ENCODE measurements around the gene CATSPERE.
"Not testable (repeated sequence)": the region's sequence is repeated elsewhere in the genome, so short reads cannot be mapped to it uniquely, and the experiment has no call there.

Gene CATSPERE

DNA sequence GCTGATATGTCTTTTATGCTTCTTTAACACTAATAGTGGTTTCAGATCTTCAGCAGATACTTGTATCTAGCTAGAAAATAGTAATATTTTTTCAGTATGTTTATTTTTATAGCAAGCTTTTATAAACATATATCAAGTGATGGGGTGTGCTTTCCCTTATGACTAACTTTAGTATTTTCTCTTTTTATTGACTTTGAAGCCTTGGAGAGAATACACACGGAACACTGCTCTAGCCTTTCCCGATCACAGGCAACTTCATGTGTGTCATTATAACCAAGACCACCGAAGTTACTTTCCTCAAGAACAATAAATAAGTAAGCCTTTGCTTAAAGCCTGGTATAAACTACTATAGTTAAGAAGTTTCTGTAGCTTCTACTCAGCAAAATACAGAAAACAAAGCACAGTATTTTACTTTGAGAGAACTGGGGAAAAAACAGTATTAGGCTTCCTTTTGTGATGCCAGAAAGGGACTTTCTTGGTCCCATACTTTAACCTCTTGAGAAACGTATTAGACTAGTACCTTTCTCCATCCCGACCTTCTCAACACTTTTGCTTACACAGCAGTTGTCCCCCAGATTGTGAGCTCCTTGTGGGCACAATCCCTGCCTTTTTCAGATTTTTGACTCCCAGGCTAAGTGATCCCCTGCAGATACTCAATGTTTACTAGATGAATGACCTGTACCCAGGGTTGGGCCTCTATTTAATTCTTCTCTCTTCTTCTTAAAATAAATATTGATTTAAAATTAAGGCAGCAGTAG lies 12.6 kb upstream of the CATSPERE start:
- DNase-seq (ENCODE audit: low spot score) = no peak

GRCh38 chr1:244449936-244450508 lies 11.1 kb upstream of the CATSPERE start:
- no peak for DNase-seq (ENCODE audit: low spot score)

DNA sequence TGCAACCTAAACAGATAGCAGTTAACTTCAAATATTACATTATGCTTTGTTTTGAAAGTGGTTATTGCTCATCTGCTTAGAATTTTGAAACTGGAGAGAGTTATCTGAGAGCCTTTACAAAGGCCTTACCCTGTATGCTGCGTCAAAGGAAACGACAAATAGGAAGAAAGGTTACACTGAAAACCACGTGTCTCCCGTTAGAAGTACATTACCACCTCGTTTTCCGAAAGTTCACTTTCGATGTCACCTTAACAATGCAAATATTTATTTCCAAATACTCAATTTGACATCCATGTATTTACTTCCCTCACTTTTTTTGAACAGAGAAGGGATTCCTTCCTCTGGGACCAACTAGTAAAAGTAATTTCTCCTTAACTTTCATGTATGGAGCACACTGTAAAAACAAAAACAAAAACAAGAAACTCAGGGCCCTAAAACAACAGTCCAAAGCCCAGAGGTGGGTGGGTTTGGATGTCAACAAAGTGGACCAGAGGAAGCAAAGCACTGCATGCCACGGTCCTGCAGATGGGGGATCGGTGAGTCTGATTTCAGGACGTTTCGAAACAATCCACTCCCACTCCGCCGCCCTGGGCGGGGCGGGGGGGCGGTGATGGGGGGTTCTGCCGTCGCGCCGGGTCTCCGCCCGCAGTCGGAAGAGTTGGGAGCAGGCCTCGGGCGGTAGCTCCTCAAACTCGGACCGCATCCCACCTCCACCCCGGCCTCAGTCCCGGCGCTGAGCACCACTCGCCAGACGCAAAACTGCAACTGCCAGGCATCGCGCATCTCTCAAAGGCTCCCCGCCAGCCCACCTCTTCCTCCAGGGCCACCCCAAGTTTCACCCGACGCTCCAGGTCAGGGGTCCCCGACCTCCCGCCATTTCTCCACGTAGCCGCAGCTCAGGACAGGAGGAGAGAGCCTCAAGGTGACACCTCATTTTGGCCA lies 10.2 kb upstream of the CATSPERE start:
- DNase-seq (ENCODE audit: low spot score) = peak; percentile 48

DNA sequence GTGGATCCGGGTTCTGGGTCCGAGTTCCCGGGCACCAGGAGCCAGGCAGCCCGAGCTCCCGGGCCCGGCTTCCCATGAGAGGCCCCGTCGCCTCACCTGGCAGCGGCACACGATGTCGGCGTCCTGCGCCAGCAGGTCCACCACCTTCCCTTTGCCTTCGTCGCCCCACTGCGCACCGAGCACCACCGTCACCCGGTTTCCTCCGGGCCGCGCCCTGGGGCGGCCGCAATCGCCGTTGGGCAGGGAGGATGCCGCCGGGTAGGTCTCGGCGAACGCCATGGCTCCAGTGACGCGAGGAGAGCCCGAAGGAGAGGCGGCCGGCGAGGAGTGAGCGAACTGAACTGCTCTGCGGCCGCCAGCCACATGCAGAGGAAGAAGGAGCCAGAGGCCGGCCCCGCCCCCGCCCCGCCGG lies 9.5 kb upstream of the CATSPERE start, which contains the start of gene ADSS2:
Gene ADSS2, minus strand, starts transcription at position 371 of the 412 bp plus-strand sequence. Its CDS starts 92 bp downstream, at position 279.
- no peak for DNase-seq (ENCODE audit: low spot score)

DNA sequence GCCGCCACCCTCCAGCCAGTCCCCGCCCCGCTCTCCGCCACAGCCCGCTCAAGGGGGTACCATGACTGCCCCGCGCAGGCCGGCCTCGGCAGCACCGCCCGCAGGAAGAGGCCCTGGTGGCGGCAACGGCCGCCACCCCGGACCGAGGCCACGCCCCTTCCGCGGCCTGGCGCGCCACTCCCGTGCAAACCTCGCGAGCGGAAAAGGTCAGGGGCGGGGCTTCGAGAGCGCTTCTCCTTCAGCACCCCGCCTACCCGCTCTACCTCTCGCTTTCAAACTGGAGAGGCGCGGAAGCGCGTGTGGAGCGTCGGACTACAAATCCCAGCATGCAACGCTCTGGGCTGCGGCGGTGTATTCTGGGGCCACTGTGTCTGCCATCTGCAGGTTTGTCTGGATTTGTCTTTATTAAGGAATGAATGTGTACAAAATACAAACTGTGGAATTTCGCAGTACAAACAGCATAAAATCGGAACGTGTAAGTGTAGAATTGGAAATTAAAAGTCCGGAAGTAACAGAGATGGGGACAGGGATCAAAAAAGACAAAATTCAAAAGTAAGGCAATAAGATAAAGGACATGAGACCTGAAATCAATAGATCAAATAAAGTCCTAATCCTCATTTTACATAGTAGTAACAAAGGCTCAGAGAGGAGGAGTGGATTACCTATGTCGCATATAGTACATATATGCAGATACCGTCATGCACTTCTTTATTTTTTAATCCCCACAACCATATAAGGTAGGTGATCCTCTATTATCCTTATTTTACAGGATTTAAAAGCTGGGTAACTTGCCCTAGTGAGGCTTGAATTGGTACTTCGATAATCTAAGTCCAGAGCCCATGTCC lies 8.9 kb upstream of the CATSPERE start:
- DNase-seq (ENCODE audit: low spot score) = peak; percentile 99

GRCh38 chr1:244454412-244454811 lies 6.7 kb upstream of the CATSPERE start:
- DNase-seq (ENCODE audit: low spot score) = no peak

DNA sequence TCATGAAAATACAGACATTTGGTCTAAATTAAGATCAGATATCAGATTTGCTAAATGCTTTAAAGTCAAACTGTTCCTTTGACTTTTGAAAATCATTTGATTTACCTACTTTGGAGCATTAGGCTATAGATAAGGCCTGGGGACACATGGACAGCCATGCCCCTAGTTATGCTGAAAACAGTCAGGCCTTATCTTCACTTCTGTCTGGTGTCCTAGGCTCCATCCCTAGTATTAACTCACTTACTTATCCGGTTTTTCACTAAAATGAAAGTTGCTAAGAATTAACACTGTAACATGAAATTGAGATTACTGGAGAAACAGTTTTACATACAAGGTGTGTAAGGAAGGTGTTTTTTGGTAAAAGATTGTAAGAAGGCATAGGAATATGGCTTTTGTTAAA lies 4.5 kb upstream of the CATSPERE start:
- peak; percentile 33 for DNase-seq (ENCODE audit: low spot score)

DNA sequence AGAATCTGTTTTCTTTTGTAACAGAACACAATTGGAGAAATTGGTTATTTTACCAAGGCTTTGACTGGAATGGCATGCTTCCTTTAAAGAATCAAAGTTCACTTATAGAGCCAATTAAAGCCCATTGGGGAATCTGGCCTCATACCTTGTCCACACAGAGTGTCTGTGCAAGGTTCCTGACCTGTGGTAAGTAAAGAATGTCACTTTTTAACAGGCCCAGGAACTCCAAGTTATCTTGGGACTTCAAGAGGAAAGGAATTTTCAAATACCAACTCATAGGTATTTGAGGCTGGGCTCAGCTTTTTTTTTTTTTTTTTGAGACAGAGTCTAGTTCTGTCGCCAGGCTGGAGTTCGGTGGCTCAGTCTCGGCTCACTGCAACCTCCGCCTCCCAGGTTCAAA lies 2.3 kb upstream of the CATSPERE start:
- DNase-seq (ENCODE audit: low spot score) = no peak

- no peak for DNase-seq (ENCODE audit: low spot score)
Observed at GRCh38 chr1:244460197-244460596, 876 bp upstream of the CATSPERE start.

GRCh38 chr1:244466724-244467123 lies 5.7 kb downstream of the CATSPERE start:
- DNase-seq (ENCODE audit: low spot score) = no peak

- DNase-seq (ENCODE audit: low spot score) = no peak
Observed at GRCh38 chr1:244473059-244473605, 12.1 kb downstream of the CATSPERE start.

DNA sequence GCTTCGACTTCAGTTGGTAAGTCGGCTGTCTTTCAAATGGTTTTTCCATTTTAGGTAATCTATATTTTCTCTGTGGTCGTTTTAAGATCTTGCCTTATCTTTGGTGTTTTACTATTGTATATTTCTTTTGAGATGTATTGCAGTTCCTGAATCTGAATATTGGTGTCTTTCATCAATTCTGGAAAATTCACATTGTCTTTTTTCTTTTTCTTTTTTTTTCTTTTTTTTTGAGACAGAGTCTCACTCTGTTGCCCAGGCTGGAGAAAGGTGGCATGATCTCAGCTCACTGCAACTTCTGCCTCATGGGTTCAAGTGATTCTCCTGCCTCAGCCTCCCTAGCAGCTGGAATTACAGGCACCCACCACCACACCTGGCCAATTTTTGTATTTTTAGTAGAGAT lies 23.9 kb downstream of the CATSPERE start:
- DNase-seq (ENCODE audit: low spot score) = not testable (repeated sequence)

DNA sequence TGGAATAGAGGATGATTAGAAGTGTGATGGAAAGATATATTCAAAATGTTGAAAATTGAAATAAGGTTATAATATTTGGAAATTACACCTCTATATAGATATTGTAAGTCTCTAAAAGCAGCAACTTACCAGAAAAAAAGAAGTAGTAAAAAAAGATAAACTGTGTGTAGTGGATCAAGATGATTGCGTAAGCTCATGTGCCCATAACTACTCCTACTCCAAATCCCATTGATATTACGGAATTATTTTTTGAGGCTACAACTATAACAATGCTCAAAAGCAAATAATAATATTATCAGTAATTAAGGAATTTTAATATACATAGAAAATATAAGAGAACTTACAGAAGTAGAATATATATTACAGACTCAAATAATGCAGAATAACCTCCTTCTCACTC lies 33.6 kb downstream of the CATSPERE start:
- no peak for DNase-seq (ENCODE audit: low spot score)

GRCh38 chr1:244496186-244496585 lies 35.1 kb downstream of the CATSPERE start:
- no peak for DNase-seq (ENCODE audit: low spot score)

GRCh38 chr1:244497805-244498204 lies 36.7 kb downstream of the CATSPERE start:
- DNase-seq (ENCODE audit: low spot score) = no peak

DNA sequence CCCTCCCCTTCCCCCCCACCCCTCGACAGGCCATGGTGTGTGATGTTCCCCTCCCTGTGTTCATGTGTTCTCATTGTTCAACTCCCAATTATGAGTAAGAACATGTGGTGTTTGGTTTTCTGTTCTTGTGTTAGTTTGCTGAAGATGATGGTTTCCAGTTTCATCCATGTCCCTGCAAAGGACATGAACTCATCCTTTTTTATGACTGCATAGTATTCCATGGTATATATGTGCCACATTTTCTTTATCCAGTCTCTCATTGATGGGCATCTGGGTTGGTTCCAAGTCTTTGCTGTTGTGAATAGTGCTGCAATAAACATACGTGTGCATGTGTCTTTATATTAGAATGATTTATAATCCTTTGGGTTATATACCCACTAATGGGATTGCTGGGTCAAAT lies 38.4 kb downstream of the CATSPERE start:
- DNase-seq (ENCODE audit: low spot score) = not testable (repeated sequence)

DNA sequence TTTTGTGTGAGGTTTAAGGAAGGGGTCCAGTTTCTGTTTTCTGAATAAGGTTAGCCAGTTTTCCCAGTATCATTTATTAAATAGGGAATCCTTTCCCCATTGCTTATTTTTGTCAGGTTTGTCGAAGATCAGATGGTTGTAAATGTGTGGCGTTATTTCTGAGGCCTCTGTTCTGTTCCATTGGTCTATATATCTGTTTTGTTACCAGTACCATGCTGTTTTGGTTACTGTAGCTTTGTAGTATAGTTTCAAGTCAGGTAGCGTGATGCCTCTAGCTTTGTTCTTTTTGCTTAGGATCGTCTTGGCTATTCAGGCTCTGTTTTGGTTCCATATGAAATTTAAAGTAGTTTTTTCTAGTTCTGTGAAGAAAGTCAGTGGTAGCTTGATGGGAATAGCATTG lies 39.4 kb downstream of the CATSPERE start:
- DNase-seq (ENCODE audit: low spot score) = not testable (repeated sequence)

DNA sequence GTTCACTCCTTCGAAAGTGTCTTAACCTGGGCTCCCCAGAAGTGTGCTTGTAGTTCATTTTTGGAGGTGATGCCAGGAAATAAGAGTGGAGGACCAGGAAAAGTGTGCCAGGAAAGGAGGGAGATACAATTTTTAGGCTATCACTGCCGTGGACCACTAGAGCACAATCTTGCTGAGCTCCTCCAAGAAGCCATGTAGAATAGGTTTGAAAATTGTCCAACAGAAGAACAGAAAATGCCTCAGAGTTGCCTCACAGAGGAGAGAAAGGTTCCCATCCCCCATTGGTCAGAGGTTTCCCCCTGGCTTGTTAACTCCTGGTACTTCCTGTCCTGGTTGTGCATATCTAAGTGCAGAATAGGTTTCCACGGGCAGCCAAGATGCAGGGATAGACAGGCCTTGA lies 41.6 kb downstream of the CATSPERE start:
- DNase-seq (ENCODE audit: low spot score) = no peak

DNA sequence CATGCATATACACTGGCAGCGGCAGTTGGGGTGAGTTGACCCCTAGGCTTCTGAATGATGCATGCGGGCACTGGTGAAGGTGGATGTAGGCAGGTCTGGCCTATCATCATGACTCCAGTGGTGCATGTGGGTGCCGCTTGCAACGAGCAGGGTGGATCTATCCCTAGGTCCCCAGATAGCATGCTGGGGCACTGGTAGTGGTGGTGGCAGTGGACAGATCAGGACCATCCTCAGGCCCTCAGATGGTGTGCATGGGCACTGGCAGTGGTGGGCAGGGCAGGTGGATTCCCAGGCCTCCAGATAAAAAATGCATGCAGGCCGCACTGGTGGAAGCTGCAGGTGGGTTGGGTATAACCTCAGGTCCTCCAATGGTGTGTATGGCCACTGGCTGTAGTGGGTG lies 52.4 kb downstream of the CATSPERE start:
- no peak for DNase-seq (ENCODE audit: low spot score)

DNA sequence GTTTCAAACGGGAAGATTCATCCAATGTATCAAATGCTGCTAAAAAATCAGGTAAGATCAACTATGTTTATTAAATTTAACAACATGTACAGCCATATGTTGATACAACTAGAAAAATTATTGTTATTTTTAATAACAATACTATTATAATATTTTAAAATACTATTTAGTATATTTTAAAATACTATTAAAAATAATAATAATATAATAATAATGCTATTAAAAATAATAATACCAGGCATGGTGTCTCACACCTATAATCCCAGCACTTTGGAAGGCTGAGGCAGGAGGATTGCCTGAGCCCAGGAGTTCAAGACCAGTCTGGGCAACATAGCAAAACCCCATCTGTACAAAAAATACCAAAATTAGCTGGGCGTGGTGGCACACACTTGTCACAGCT lies 54.6 kb downstream of the CATSPERE start:
- no peak for DNase-seq (ENCODE audit: low spot score)

DNA sequence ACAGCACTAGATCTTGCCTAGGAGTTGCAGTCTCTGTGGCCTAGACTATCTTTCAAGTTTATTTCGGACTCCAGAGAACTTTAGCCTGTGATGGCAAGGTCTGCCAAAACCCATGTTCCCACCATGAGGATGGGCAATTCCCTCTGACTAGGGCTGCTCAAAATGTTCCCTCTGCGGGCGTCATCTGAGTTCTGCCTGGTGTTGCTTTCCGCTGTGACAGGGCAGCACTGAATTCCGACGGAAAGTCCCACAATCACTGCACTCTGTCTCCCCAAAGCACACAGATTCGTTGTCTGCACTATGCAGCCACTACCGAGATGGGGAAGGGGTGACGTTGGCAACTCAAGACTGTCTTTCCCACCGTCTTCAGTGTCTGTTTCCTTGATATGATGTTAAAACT lies 75.2 kb downstream of the CATSPERE start:
- no peak for DNase-seq (ENCODE audit: low spot score)
